Measurements from ENCODE around the gene SHLD1. TPM values are rescaled to one million over a fixed set of nuclear protein-coding genes. Genes with fewer than 3 reads are reported as not detected.

Gene SHLD1
- total and polyA plus RNA-seq, 2 donors (not counting 3 experiments of a cell fraction or from before 2014, with no cell fraction given), result 4.7 to 6.3 TPM

DNA sequence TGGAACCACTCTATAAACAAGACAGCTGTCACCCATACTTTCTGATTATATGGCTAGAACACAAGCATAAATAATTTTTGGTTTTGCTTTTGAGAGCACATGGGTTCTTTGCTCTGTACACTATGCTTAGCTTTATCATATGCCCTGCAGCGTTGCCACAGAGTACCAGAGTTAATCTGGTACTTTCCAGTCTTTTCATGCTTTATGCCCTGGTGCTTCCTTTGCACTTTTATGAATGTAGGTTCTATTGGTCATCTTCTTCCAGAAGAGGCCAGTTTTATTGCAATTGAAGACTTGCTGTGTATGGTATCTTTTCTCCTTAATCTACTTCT lies 20.8 kb downstream of the SHLD1 start:
- intact Hi-C loops (cut with micrococcal nuclease), result no loop called here
- peaks cover 0 to 2% of the 10 kb centered on the region in 2 experiments for H3K36me3 ChIP-seq (ENCODE audit: control insufficient read depth in 2 of 2, extremely low read depth in 1 of 2, insufficient read depth in 2 of 2, low read length in 2 of 2)
- DNase-seq (ENCODE audit: low read depth, low spot score), result no peak
- H3K9me1 ChIP-seq (replicated peaks; ENCODE audit: control insufficient read depth, extremely low read depth, insufficient read depth, low read length), result no peaks in the 10 kb centered on the region
- H4K20me1 ChIP-seq (replicated peaks; ENCODE audit: control insufficient read depth, extremely low read depth, insufficient read depth, low read length), result no peaks in the 10 kb centered on the region
- no TSS peak for BruUV-seq (replicated peaks)
- no peaks in the 10 kb centered on the region for H3K9me3 ChIP-seq (replicated peaks; ENCODE audit: control insufficient read depth, insufficient read depth, low read length)
- POLR2A ChIA-PET, result no interaction called here
- no peaks in the 10 kb centered on the region for H3K79me2 ChIP-seq (ENCODE audit: control insufficient read depth, insufficient read depth, low read length)
- no peak overlapping the region for H3K27ac ChIP-seq (ENCODE audit: insufficient read depth, low read depth, low read length)
- no peak for FAIRE-seq
- TF ChIP-seq MAX (IDR thresholded peaks at IDR 0.05; ENCODE audit: insufficient read depth, insufficient read length) (no peak), POLR2AphosphoS5 (IDR thresholded peaks at IDR 0.05; ENCODE audit: insufficient read depth, low read depth, low read length) (no peak), FOS (IDR thresholded peaks at IDR 0.05; ENCODE audit: borderline replicate concordance, insufficient read depth, low read length) (no peak), EZH2 (IDR thresholded peaks at IDR 0.05; ENCODE audit: borderline replicate concordance, low read depth, low read length, severe bottlenecking) (no peak), MYC (IDR thresholded peaks at IDR 0.05; ENCODE audit: low read depth, low read length) (no peak), JUN (IDR thresholded peaks at IDR 0.05; ENCODE audit: borderline replicate concordance, insufficient read depth, insufficient read length, low read depth) (no peak), CTCF (IDR thresholded peaks at IDR 0.05; ENCODE audit: extremely low read depth in 1 of 2, insufficient read depth in 1 of 2, low read depth in 1 of 2, low read length in 2 of 2) (no peak), GATA2 (IDR thresholded peaks at IDR 0.05; ENCODE audit: insufficient read depth, insufficient read length, low read depth, low read length) (no peak), POLR2A (IDR thresholded peaks at IDR 0.05; ENCODE audit: low read depth, low read length) (no peak)
- H3K27me3 ChIP-seq (ENCODE audit: control insufficient read depth in 2 of 2, insufficient read depth in 2 of 2, low read length in 2 of 2), result no peaks in the 10 kb centered on the region
- H3K4me1 ChIP-seq (ENCODE audit: control insufficient read depth, extremely low read depth, insufficient read depth, low read length), result no peaks in the 10 kb centered on the region
- H3K4me3 ChIP-seq (replicated peaks in 1 of 3; ENCODE audit: insufficient read depth in 1 of 3, low read depth in 1 of 3, low read length in 3 of 3), result no peak overlapping the region
- H3K9ac ChIP-seq (replicated peaks; ENCODE audit: extremely low read depth, insufficient read depth, low read length), result no peak overlapping the region
- H3K4me2 ChIP-seq (ENCODE audit: insufficient read depth, low read length), result no peak overlapping the region
- no peak overlapping the region for H2AFZ ChIP-seq (ENCODE audit: low read depth, low read length)
- CTCF ChIA-PET, result no interaction called here
- dilution Hi-C loops (cut with MboI; ENCODE audit: extremely low pct_ligation_motif_present, low sequenced_read_pairs), result no loop called here
